ENCODE results near the gene KCNAB2.

The KCNAB2 gene

GRCh38 chr1:6065093-6065858 lies 19.6 kb downstream of the KCNAB2 start:
- Histone ChIP-seq H3K9ac (ENCODE audit: low read depth, low read length) (no peak overlapping the region), H3K36me3 (ENCODE audit: insufficient read depth, low read depth, low read length) (no peaks in the 10 kb centered on the region)

GRCh38 chr1:6066680-6067079 lies 21.0 kb downstream of the KCNAB2 start:
- H3K36me3 ChIP-seq (ENCODE audit: insufficient read depth, low read depth, low read length): no peaks in the 10 kb centered on the region
- no peak overlapping the region for H3K9ac ChIP-seq (ENCODE audit: low read depth, low read length)
- no peaks in the 10 kb centered on the region for H3K9me3 ChIP-seq (ENCODE audit: insufficient read depth, low read depth, low read length)
- H3K4me3 ChIP-seq (ENCODE audit: low read length): no peak overlapping the region
- H3K27ac ChIP-seq (ENCODE audit: low read length): no peak overlapping the region
- no peaks in the 10 kb centered on the region for H3K27me3 ChIP-seq (ENCODE audit: insufficient read depth, low read length)
- no peaks in the 10 kb centered on the region for H3K4me1 ChIP-seq (ENCODE audit: insufficient read depth, low read length)

More at GRCh38 chr1:6065093-6065858, 19.6 kb downstream of the KCNAB2 start:
- H3K27ac ChIP-seq (ENCODE audit: low read length): no peak overlapping the region
- H3K27me3 ChIP-seq (ENCODE audit: insufficient read depth, low read length): no peaks in the 10 kb centered on the region
- no peaks in the 10 kb centered on the region for H3K4me1 ChIP-seq (ENCODE audit: insufficient read depth, low read length)
- H3K4me3 ChIP-seq (ENCODE audit: low read length): no peak overlapping the region
- H3K9me3 ChIP-seq (ENCODE audit: insufficient read depth, low read depth, low read length): no peaks in the 10 kb centered on the region

GRCh38 chr1:6068073-6068472 lies 22.4 kb downstream of the KCNAB2 start:
- no peak overlapping the region for H3K27ac ChIP-seq (ENCODE audit: low read length)
- no peak overlapping the region for H3K9ac ChIP-seq (ENCODE audit: low read depth, low read length)
- H3K9me3 ChIP-seq (ENCODE audit: insufficient read depth, low read depth, low read length): no peaks in the 10 kb centered on the region
- no peaks in the 10 kb centered on the region for H3K36me3 ChIP-seq (ENCODE audit: insufficient read depth, low read depth, low read length)
- no peaks in the 10 kb centered on the region for H3K27me3 ChIP-seq (ENCODE audit: insufficient read depth, low read length)
- no peaks in the 10 kb centered on the region for H3K4me1 ChIP-seq (ENCODE audit: insufficient read depth, low read length)
- H3K4me3 ChIP-seq (ENCODE audit: low read length): no peak overlapping the region

GRCh38 chr1:6068932-6069331 lies 23.2 kb downstream of the KCNAB2 start:
- Histone ChIP-seq H3K27me3 (ENCODE audit: insufficient read depth, low read length) (no peaks in the 10 kb centered on the region), H3K27ac (ENCODE audit: low read length) (no peak overlapping the region), H3K9ac (ENCODE audit: low read depth, low read length) (no peak overlapping the region), H3K4me1 (ENCODE audit: insufficient read depth, low read length) (no peaks in the 10 kb centered on the region), H3K9me3 (ENCODE audit: insufficient read depth, low read depth, low read length) (no peaks in the 10 kb centered on the region), H3K4me3 (ENCODE audit: low read length) (no peak overlapping the region), H3K36me3 (ENCODE audit: insufficient read depth, low read depth, low read length) (no peaks in the 10 kb centered on the region)

GRCh38 chr1:6069573-6069972 lies 23.9 kb downstream of the KCNAB2 start:
- Histone ChIP-seq H3K27ac (ENCODE audit: low read length) (no peak overlapping the region), H3K9me3 (ENCODE audit: insufficient read depth, low read depth, low read length) (no peaks in the 10 kb centered on the region), H3K27me3 (ENCODE audit: insufficient read depth, low read length) (no peaks in the 10 kb centered on the region), H3K4me3 (ENCODE audit: low read length) (no peak overlapping the region), H3K36me3 (ENCODE audit: insufficient read depth, low read depth, low read length) (no peaks in the 10 kb centered on the region), H3K9ac (ENCODE audit: low read depth, low read length) (no peak overlapping the region), H3K4me1 (ENCODE audit: insufficient read depth, low read length) (no peaks in the 10 kb centered on the region)

- Histone ChIP-seq H3K36me3 (ENCODE audit: insufficient read depth, low read depth, low read length) (no peaks in the 10 kb centered on the region), H3K27me3 (ENCODE audit: insufficient read depth, low read length) (no peaks in the 10 kb centered on the region)
These were observed 24.8 kb downstream of the KCNAB2 start for GRCh38 chr1:6070450-6070974.

GRCh38 chr1:6071219-6071618 lies 25.5 kb downstream of the KCNAB2 start:
- H3K9ac ChIP-seq (ENCODE audit: low read depth, low read length): no peak overlapping the region
- H3K27me3 ChIP-seq (ENCODE audit: insufficient read depth, low read length): no peaks in the 10 kb centered on the region
- no peaks in the 10 kb centered on the region for H3K4me1 ChIP-seq (ENCODE audit: insufficient read depth, low read length)
- H3K4me3 ChIP-seq (ENCODE audit: low read length): no peak overlapping the region
- no peak overlapping the region for H3K27ac ChIP-seq (ENCODE audit: low read length)
- no peaks in the 10 kb centered on the region for H3K9me3 ChIP-seq (ENCODE audit: insufficient read depth, low read depth, low read length)
- H3K36me3 ChIP-seq (ENCODE audit: insufficient read depth, low read depth, low read length): no peaks in the 10 kb centered on the region

More at GRCh38 chr1:6070450-6070974, 24.8 kb downstream of the KCNAB2 start:
- Histone ChIP-seq H3K9me3 (ENCODE audit: insufficient read depth, low read depth, low read length) (no peaks in the 10 kb centered on the region), H3K9ac (ENCODE audit: low read depth, low read length) (no peak overlapping the region), H3K27ac (ENCODE audit: low read length) (no peak overlapping the region), H3K4me3 (ENCODE audit: low read length) (no peak overlapping the region), H3K4me1 (ENCODE audit: insufficient read depth, low read length) (no peaks in the 10 kb centered on the region)

- H3K27me3 ChIP-seq (ENCODE audit: insufficient read depth, low read length): no peaks in the 10 kb centered on the region
- no peak overlapping the region for H3K27ac ChIP-seq (ENCODE audit: low read length)
- no peaks in the 10 kb centered on the region for H3K36me3 ChIP-seq (ENCODE audit: insufficient read depth, low read depth, low read length)
- no peaks in the 10 kb centered on the region for H3K4me1 ChIP-seq (ENCODE audit: insufficient read depth, low read length)
- H3K9me3 ChIP-seq (ENCODE audit: insufficient read depth, low read depth, low read length): no peaks in the 10 kb centered on the region
- no peak overlapping the region for H3K4me3 ChIP-seq (ENCODE audit: low read length)
- H3K9ac ChIP-seq (ENCODE audit: low read depth, low read length): no peak overlapping the region
These were observed 27.2 kb downstream of the KCNAB2 start for GRCh38 chr1:6072774-6073479.

- H3K27me3 ChIP-seq (ENCODE audit: insufficient read depth, low read length): no peaks in the 10 kb centered on the region
- no peak overlapping the region for H3K27ac ChIP-seq (ENCODE audit: low read length)
- no peak overlapping the region for H3K4me3 ChIP-seq (ENCODE audit: low read length)
- H3K4me1 ChIP-seq (ENCODE audit: insufficient read depth, low read length): no peaks in the 10 kb centered on the region; the same call in 1 of the 2 replicates
- H3K36me3 ChIP-seq (ENCODE audit: insufficient read depth, low read depth, low read length): no peaks in the 10 kb centered on the region
- no peaks in the 10 kb centered on the region for H3K9me3 ChIP-seq (ENCODE audit: insufficient read depth, low read depth, low read length)
- H3K9ac ChIP-seq (ENCODE audit: low read depth, low read length): no peak overlapping the region
These were observed 27.9 kb downstream of the KCNAB2 start for GRCh38 chr1:6073480-6074053.

GRCh38 chr1:6074192-6074901 lies 28.7 kb downstream of the KCNAB2 start:
- Histone ChIP-seq H3K36me3 (ENCODE audit: insufficient read depth, low read depth, low read length) (no peaks in the 10 kb centered on the region), H3K4me1 (ENCODE audit: insufficient read depth, low read length) (no peaks in the 10 kb centered on the region; the same call in 1 of the 2 replicates), H3K27ac (ENCODE audit: low read length) (no peak overlapping the region), H3K4me3 (ENCODE audit: low read length) (no peak overlapping the region), H3K9ac (ENCODE audit: low read depth, low read length) (no peak overlapping the region), H3K9me3 (ENCODE audit: insufficient read depth, low read depth, low read length) (no peaks in the 10 kb centered on the region), H3K27me3 (ENCODE audit: insufficient read depth, low read length) (no peaks in the 10 kb centered on the region)

GRCh38 chr1:6075748-6076147 lies 30.1 kb downstream of the KCNAB2 start:
- no peaks in the 10 kb centered on the region for H3K27me3 ChIP-seq (ENCODE audit: insufficient read depth, low read length)
- no peaks in the 10 kb centered on the region for H3K36me3 ChIP-seq (ENCODE audit: insufficient read depth, low read depth, low read length)

More at GRCh38 chr1:6075748-6076147, 30.1 kb downstream of the KCNAB2 start:
- no peaks in the 10 kb centered on the region; the same call in 1 of the 2 replicates for H3K4me1 ChIP-seq (ENCODE audit: insufficient read depth, low read length)
- no peak overlapping the region for H3K27ac ChIP-seq (ENCODE audit: low read length)
- H3K4me3 ChIP-seq (ENCODE audit: low read length): no peak overlapping the region
- H3K9ac ChIP-seq (ENCODE audit: low read depth, low read length): no peak overlapping the region
- H3K9me3 ChIP-seq (ENCODE audit: insufficient read depth, low read depth, low read length): no peaks in the 10 kb centered on the region
